ENCODE results near the gene DGCR8.

The DGCR8 gene

GRCh38 chr22:20152464-20152890, 72.4 kb downstream of the DGCR8 start:
- no peak overlapping the region for H3K14ac ChIP-seq (ENCODE audit: low read length)
- H3K4ac ChIP-seq (ENCODE audit: low read depth, low read length): no peak overlapping the region
- H2BK120ac ChIP-seq (ENCODE audit: insufficient read depth, low read length, poor library complexity): no peak overlapping the region
- no peak overlapping the region for H2BK5ac ChIP-seq (ENCODE audit: low read depth, low read length, poor library complexity)
- H4K12ac ChIP-seq (ENCODE audit: low read depth, low read length): no peak overlapping the region
- H2BK12ac ChIP-seq (ENCODE audit: low read length): no peak overlapping the region
- no peak overlapping the region for H3K18ac ChIP-seq (ENCODE audit: low read length)
- no peak overlapping the region for H3K27ac ChIP-seq (ENCODE audit: low read depth, low read length)
- H3K79me1 ChIP-seq (ENCODE audit: low read length): no peaks in the 10 kb centered on the region
- H3K4me1 ChIP-seq (ENCODE audit: control insufficient read depth in 1 of 2, insufficient read depth in 2 of 2, low read length in 2 of 2): no peaks in the 10 kb centered on the region
- H2AFZ ChIP-seq (ENCODE audit: insufficient read depth, low read length, poor library complexity): no peak overlapping the region
- no peak overlapping the region for H4K8ac ChIP-seq (ENCODE audit: low read depth, low read length)
- H3K9me3 ChIP-seq (ENCODE audit: insufficient read depth, low read depth, low read length): no peaks in the 10 kb centered on the region
- H2AK5ac ChIP-seq (ENCODE audit: low read length): no peak overlapping the region
- H3K9ac ChIP-seq (ENCODE audit: low read length): no peak overlapping the region
- no peaks in the 10 kb centered on the region for H3K79me2 ChIP-seq (ENCODE audit: control insufficient read depth, insufficient read depth, low read length, poor library complexity)
- no peaks in the 10 kb centered on the region for H3K36me3 ChIP-seq (ENCODE audit: control insufficient read depth in 1 of 2, insufficient read depth in 2 of 2, low read length in 2 of 2)
- H3K4me3 ChIP-seq (ENCODE audit: low read depth, low read length): no peak overlapping the region
- no peak overlapping the region for H3K4me2 ChIP-seq (ENCODE audit: low read length)
- H4K91ac ChIP-seq (ENCODE audit: low read depth, low read length): no peak overlapping the region
- DNase-seq: no peak
- no peaks in the 10 kb centered on the region for H3K27me3 ChIP-seq (ENCODE audit: insufficient read depth, low read length)
- WGBS (ENCODE audit: extremely low coverage, insufficient coverage, insufficient read length): no CpG with 5 or more reads among the region's 14 CpGs
- no peak overlapping the region for H3K23ac ChIP-seq (ENCODE audit: low read length)

GRCh38 chr22:20153945-20154344, 73.9 kb downstream of the DGCR8 start:
- Histone ChIP-seq H2BK5ac (ENCODE audit: low read depth, low read length, poor library complexity) (no peak overlapping the region), H3K36me3 (ENCODE audit: control insufficient read depth in 1 of 2, insufficient read depth in 2 of 2, low read length in 2 of 2) (no peaks in the 10 kb centered on the region), H3K27ac (ENCODE audit: low read depth, low read length) (no peak overlapping the region), H2AK5ac (ENCODE audit: low read length) (no peak overlapping the region), H2BK12ac (ENCODE audit: low read length) (no peak overlapping the region), H3K4me2 (ENCODE audit: low read length) (no peak overlapping the region), H3K18ac (ENCODE audit: low read length) (no peak overlapping the region), H3K9me3 (ENCODE audit: insufficient read depth, low read depth, low read length) (no peaks in the 10 kb centered on the region), H3K4me3 (ENCODE audit: low read depth, low read length) (no peak overlapping the region), H4K12ac (ENCODE audit: low read depth, low read length) (no peak overlapping the region), H4K8ac (ENCODE audit: low read depth, low read length) (no peak overlapping the region), H3K79me2 (ENCODE audit: control insufficient read depth, insufficient read depth, low read length, poor library complexity) (no peaks in the 10 kb centered on the region), H2AFZ (ENCODE audit: insufficient read depth, low read length, poor library complexity) (no peak overlapping the region), H3K23ac (ENCODE audit: low read length) (no peak overlapping the region), H3K4me1 (ENCODE audit: control insufficient read depth in 1 of 2, insufficient read depth in 2 of 2, low read length in 2 of 2) (no peaks in the 10 kb centered on the region), H3K4ac (ENCODE audit: low read depth, low read length) (no peak overlapping the region), H3K9ac (ENCODE audit: low read length) (no peak overlapping the region), H3K14ac (ENCODE audit: low read length) (no peak overlapping the region), H3K79me1 (ENCODE audit: low read length) (no peaks in the 10 kb centered on the region), H4K91ac (ENCODE audit: low read depth, low read length) (no peak overlapping the region), H2BK120ac (ENCODE audit: insufficient read depth, low read length, poor library complexity) (no peak overlapping the region), H3K27me3 (ENCODE audit: insufficient read depth, low read length) (no peaks in the 10 kb centered on the region)
- DNase-seq: no peak
- WGBS (ENCODE audit: extremely low coverage, insufficient coverage, insufficient read length): no CpG with 5 or more reads among the region's 16 CpGs

GRCh38 chr22:20154602-20155187, 74.7 kb downstream of the DGCR8 start:
- H3K4me1 ChIP-seq (ENCODE audit: control insufficient read depth in 1 of 2, insufficient read depth in 2 of 2, low read length in 2 of 2): no peaks in the 10 kb centered on the region
- H3K9me3 ChIP-seq (ENCODE audit: insufficient read depth, low read depth, low read length): no peaks in the 10 kb centered on the region
- no peak overlapping the region for H4K8ac ChIP-seq (ENCODE audit: low read depth, low read length)
- H3K4ac ChIP-seq (ENCODE audit: low read depth, low read length): no peak overlapping the region
- no peak overlapping the region for H2AFZ ChIP-seq (ENCODE audit: insufficient read depth, low read length, poor library complexity)
- H3K14ac ChIP-seq (ENCODE audit: low read length): no peak overlapping the region
- no peaks in the 10 kb centered on the region for H3K36me3 ChIP-seq (ENCODE audit: control insufficient read depth in 1 of 2, insufficient read depth in 2 of 2, low read length in 2 of 2)
- no peak overlapping the region for H3K9ac ChIP-seq (ENCODE audit: low read length)
- no peak overlapping the region for H3K27ac ChIP-seq (ENCODE audit: low read depth, low read length)
- no peak overlapping the region for H2BK5ac ChIP-seq (ENCODE audit: low read depth, low read length, poor library complexity)
- no peak overlapping the region for H3K18ac ChIP-seq (ENCODE audit: low read length)
- WGBS (ENCODE audit: extremely low coverage, insufficient coverage, insufficient read length): no CpG with 5 or more reads among the region's 14 CpGs
- no peak overlapping the region for H4K12ac ChIP-seq (ENCODE audit: low read depth, low read length)
- H3K4me3 ChIP-seq (ENCODE audit: low read depth, low read length): no peak overlapping the region
- H2BK12ac ChIP-seq (ENCODE audit: low read length): no peak overlapping the region
- H3K27me3 ChIP-seq (ENCODE audit: insufficient read depth, low read length): no peaks in the 10 kb centered on the region
- H3K23ac ChIP-seq (ENCODE audit: low read length): no peak overlapping the region
- no peaks in the 10 kb centered on the region for H3K79me2 ChIP-seq (ENCODE audit: control insufficient read depth, insufficient read depth, low read length, poor library complexity)
- no peak overlapping the region for H2BK120ac ChIP-seq (ENCODE audit: insufficient read depth, low read length, poor library complexity)
- no peak overlapping the region for H4K91ac ChIP-seq (ENCODE audit: low read depth, low read length)
- H3K4me2 ChIP-seq (ENCODE audit: low read length): no peak overlapping the region
- H2AK5ac ChIP-seq (ENCODE audit: low read length): no peak overlapping the region
- no peaks in the 10 kb centered on the region for H3K79me1 ChIP-seq (ENCODE audit: low read length)
- no peak for DNase-seq

GRCh38 chr22:20155330-20156041, 75.4 kb downstream of the DGCR8 start:
- Histone ChIP-seq H2AK5ac (ENCODE audit: low read length) (no peak overlapping the region), H3K27me3 (ENCODE audit: insufficient read depth, low read length) (no peaks in the 10 kb centered on the region)
- no CpG with 5 or more reads among the region's 30 CpGs for WGBS (ENCODE audit: extremely low coverage, insufficient coverage, insufficient read length)

More at GRCh38 chr22:20155330-20156041, 75.4 kb downstream of the DGCR8 start:
- Histone ChIP-seq H3K4ac (ENCODE audit: low read depth, low read length) (no peak overlapping the region), H3K79me1 (ENCODE audit: low read length) (no peaks in the 10 kb centered on the region), H3K4me3 (ENCODE audit: low read depth, low read length) (no peak overlapping the region), H3K27ac (ENCODE audit: low read depth, low read length) (no peak overlapping the region), H2BK5ac (ENCODE audit: low read depth, low read length, poor library complexity) (no peak overlapping the region), H3K9me3 (ENCODE audit: insufficient read depth, low read depth, low read length) (no peaks in the 10 kb centered on the region), H3K36me3 (ENCODE audit: control insufficient read depth in 1 of 2, insufficient read depth in 2 of 2, low read length in 2 of 2) (no peaks in the 10 kb centered on the region), H4K8ac (ENCODE audit: low read depth, low read length) (no peak overlapping the region), H2BK120ac (ENCODE audit: insufficient read depth, low read length, poor library complexity) (no peak overlapping the region), H3K14ac (ENCODE audit: low read length) (no peak overlapping the region), H3K4me2 (ENCODE audit: low read length) (no peak overlapping the region), H3K79me2 (ENCODE audit: control insufficient read depth, insufficient read depth, low read length, poor library complexity) (no peaks in the 10 kb centered on the region), H3K23ac (ENCODE audit: low read length) (no peak overlapping the region), H4K12ac (ENCODE audit: low read depth, low read length) (no peak overlapping the region), H3K9ac (ENCODE audit: low read length) (no peak overlapping the region), H3K4me1 (ENCODE audit: control insufficient read depth in 1 of 2, insufficient read depth in 2 of 2, low read length in 2 of 2) (no peaks in the 10 kb centered on the region), H3K18ac (ENCODE audit: low read length) (no peak overlapping the region), H4K91ac (ENCODE audit: low read depth, low read length) (no peak overlapping the region), H2AFZ (ENCODE audit: insufficient read depth, low read length, poor library complexity) (no peak overlapping the region), H2BK12ac (ENCODE audit: low read length) (no peak overlapping the region)
- DNase-seq: no peak
